ENCODE results near the gene KNSTRN.

KNSTRN gene

DNA sequence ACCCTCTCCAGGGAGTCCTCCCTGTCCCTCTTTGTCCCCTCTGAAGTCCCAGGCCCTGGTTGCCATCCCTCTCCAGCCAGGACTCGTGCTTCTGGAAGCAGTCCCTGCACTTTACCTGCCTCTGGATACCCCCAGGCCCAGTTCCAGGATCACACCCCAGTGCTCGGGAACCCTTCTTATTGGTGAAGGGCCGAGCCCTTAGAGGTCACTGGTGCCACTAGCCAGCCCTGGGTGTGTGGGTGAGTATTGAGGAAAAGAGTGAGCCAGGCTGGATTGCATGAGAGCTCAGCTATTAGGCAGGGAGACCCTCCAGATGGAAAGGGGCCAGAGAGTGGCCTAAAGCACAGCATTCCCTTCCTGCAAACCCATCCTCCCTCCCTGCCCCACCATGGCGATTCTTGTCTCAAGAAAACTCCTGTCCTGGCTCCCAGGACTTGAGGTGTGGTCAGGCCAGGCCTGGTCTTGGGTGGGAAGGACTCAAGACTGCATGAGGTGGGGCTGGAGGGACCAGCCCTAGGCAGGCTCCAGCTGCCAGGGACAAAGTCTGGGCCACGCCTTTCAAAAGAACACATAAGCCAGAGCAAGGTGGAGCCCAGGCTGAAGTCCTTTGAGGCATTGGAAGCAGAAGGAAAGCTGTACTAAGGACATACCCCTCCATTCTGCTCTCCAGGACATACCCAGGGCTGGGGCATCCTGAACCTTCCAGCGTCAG lies 36.5 kb upstream of the KNSTRN start:
- DNase-seq: no peak

DNA sequence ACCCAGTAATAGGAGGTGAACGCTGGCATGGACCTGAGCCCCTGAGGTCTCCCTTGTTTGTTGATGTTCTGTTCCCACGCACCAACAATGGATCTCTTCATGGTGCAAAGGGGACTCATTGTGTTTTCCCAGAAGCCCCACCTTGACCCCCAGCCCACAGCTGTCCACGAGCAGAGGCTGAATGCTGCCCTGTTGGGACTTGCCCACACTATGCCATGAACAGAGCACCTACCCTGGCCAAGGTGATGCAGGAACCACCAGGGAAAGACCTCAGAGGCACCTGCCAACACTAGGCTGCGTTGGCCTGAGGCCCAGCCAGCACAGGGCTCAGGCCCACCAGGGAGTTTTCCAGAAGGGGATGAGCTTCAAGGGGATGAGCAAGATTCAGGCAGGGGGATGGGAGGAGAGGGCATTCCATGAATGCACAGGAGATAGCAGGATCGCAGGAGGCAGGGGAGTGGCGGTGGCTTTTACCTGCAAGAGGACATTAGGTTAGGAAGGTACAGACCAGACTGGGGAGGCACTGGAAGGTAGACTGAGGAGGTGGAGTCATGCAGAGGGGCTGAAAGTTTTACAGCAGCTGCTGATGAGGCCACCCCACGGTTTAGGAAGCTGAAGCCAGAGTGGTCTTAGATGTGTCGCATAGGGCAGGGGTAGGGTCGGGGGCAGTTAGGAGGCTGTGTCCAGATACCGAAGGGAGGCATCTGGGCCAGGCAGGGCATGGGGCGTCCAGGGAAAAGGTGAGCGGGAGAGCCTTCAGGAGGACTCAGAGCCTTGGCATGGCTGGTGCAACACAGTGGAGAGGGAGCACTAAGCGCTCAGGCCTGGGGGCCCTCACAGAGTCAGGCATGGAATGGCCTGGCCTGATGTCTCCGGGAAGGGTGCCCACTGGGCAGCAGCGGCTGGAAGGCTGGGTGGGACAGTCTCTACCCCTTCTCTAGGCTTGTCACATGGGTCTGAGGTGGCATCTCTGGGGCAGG lies 35.7 kb upstream of the KNSTRN start:
- DNase-seq: no peak

DNA sequence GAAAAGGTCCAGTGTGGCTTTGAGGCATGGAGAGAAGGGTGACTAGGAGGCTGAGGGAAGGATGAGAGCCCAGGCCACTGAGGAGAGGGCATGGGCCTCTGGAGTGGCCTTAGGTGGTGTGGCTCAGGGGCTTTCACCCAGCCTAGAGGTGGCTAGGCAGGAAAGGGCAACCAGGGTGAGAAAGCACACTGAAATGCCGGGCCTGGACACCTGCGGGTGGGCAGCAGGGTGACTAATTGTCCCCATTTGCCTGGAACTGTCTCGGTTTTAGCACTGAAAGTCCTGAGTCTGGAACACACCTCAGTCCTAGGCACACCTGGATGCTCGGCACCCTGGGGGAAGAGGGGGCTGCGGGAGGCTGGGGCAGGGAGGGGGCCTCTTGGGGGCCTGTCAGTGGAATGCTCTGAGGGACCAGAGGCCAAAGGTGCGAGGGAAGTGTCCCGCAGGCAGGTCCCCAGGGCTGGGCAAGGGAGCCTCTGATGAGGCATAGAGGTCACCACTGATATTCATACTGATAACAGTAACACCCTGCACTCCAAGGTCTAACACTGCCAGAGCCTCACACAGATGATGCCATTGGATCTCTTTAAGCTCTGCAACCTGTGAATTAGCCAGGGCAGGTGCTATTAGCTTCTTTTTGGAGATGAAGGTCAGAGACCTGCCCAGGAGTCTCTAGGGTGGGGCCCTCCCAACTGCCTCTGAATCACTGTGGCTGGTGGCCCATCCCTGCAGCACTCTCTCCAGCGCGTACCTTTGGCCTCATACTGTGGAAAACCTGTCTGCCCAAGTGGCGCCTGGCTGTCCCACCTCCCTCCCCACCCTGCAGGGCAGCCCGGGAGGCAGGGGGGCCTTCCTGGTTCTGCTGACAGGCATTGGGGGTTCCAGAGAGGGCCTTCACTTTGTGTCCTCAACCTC lies 34.7 kb upstream of the KNSTRN start:
- no peak for DNase-seq

DNA sequence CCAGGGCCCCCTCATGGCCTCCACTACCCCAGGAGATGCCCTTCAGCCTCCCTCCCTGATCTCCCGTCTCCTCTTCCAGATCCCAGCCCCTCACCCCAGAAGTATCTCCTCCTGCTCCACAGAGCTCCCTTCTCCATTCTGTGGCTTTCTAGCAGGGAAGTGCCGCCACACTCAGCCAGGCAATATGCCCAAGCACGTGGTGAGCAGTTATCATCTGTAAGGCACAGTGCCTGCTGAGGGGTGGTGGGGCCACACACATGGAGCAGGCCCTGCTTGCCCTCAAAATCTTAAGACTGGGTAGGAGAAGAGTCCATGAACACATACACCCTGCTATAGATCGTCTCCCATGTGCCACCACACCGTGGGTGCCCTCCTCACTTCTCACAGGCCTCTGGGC lies 34.0 kb upstream of the KNSTRN start:
- DNase-seq: no peak

DNA sequence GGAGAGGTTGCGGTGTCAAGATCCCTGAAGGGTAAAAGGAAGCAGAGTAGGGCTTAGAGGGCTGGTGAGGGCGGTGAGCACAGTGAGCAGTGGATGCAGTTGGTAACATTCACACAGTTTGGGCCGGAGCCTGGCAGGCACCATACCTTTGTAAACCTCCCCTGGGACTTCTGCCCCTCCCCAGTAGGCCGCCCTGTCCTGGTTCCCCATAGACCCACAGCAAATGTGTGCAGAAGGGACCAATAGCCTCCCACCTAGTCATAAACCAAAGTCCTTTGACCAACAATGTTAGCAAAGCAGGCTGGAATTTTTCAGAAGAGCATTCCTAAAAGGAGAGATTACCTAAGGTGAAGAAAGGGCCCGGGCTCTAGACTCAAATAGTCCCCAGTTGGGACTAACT lies 33.4 kb upstream of the KNSTRN start:
- DNase-seq: no peak

DNA sequence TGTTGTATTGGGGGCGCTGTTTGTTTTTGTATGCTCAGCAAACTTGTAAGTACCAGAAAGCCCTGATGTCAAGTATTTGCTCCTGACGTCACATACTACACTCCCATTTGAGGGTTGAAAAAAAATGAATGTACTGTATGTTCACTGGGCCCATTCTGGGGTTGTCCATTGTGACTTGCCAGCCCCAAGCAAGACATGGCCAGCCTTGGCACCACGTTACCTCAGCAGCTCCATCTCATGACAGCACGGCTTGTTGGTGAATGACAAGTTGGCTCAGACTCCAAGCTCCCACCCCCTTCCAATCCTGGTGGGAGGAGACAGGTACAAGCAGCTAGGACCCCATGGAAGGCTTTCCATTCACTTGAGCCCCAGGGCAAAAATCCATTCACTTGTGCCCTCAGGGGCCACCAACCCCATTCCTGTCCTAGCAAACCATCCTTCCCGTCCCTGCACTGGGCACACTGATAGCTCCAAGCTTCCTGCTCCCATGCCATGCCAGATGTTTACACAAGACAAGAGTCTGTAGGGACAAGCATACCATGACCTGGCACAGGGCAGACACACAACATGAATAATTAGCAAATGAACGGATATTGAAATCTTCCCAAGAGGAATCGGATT lies 30.1 kb upstream of the KNSTRN start:
- no peak for DNase-seq

DNA sequence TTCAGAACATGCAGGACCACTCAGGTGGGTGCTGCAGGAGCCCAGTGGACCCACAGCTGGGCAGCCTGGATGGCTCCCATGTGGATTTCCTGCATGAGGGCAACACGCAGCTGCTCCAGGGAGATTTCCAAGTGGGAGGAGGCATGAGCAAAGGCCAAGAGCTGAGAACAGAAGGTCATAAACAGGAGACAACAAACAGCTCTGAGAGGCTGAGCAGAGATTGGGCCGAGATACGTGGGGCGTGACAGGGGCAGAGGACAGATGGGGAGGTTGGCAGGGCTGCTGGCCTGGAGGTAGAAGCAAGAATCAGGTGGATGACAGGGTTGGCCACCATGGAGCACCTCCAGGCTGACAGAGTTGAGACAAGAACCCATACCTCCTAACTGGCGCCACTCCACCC lies 28.8 kb upstream of the KNSTRN start:
- no peak for DNase-seq

DNA sequence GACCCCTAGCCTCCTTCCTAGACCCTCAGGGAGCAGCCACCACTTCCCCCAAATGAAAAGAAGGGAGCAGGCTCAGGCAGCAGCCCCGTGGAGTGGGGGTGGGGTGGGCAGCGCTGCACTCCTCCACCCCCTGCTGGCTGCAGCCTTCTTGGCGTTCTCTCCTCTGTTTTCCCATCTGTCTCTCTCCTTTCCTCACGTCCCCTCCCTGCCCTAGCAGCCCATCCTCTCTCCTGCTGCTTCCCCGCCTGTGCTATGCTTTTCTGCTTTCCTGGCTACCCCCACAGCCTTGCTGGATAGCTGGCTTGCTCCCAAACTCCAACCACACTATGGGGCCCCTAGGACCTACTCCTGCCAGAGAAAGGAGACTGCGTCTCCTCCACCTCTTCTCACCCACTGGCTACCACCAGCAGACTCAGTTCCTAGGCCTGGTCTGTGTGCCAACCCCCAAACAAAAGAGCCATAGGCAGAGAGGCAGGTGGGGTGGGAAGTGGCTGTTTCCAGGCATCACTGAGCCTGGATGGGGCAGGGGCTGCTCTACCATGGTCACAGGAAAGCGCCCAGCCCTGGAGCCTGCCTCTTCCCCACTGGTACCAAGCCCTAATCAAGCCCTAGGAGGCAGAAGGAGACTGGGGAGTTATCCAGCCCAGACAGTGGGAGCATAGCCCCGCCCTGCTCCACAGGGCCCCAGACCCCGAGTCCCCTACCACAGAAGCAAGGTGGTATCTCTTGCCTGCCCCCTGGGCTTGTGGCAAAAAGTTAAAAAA lies 27.9 kb upstream of the KNSTRN start:
- no peak for DNase-seq

DNA sequence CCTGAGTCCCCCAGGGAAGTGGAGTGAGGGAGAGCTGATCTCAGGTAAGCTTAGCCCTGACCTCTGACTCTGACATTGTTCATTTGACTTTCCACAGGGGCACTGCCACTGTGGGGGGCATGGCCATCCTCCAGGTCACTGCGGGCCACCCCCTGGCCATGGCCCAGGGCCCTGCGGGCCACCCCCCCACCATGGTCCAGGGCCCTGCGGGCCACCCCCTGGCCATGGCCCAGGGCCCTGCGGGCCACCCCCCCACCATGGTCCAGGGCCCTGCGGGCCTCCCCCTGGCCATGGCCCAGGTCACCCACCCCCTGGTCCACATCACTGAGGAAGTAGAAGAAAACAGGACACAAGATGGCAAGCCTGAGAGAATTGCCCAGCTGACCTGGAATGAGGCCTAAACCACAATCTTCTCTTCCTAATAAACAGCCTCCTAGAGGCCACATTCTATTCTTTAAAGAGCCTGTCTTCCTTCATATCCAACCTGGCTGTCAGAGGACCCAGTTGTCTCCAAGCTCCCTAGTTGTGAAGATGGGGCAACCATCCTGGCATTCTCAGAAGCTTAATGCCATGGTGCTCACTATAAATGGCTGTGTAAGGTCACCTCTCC lies 26.4 kb upstream of the KNSTRN start:
- no peak for DNase-seq

DNA sequence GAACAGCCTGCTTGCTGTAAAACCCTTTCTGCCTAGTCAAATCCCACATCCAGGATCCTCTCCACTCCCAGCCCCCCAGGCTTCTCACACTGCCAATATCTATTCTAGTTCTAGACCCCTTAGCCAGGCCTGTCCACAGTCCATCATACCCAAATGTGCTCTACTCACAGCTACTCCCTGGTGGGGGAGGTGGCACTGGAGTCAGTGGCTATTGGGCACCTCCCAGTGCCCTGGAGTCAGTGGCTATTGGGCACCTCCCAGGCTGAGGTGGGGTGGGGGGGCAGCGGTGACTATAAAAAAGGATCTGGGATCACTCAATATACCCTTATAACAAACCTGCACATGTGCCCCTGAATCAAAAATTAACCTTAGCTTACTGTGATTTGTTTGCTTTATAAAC lies 25.3 kb upstream of the KNSTRN start:
- no peak for DNase-seq

DNA sequence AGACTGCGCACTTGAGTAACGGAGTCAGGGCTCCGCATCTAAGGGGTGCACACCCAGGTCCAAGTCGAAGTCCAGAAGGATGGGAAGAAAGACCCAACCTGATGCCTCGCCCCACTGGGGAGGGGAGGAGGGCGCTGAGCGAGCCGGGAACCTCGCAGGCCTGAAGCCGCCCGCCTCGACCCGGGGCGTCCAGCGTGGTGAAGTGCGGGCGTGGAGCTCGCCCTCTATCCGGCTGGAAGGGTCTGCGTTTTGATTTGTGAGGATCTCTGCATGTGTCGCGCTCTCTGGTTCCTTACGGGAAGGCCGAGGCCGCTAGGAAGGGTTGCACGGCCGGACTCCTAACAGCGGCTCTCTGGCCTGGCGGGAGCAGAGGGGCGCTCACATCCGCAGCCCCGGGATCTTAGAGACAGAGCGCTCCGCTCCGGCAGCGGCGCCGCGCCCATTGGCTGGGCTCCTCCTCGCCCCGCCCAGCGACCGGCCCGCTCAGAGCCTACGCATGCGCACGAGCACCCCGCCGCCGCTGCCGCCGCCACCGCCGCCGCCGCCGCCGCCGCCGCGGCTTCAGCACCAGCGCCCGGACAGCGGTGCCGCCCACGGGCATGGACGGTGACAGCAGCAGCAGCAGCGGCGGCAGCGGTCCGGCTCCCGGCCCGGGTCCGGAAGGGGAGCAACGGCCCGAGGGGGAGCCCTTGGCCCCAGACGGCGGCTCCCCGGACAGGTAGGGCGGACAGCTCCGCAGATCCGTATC lies 24.6 kb upstream of the KNSTRN start, which contains the start of gene DISP2:
Gene DISP2, plus strand, starts transcription at position 497 of the 748 bp plus-strand sequence. Its CDS starts 103 bp downstream, at position 600.
- peak; percentile 88 for DNase-seq

DNA sequence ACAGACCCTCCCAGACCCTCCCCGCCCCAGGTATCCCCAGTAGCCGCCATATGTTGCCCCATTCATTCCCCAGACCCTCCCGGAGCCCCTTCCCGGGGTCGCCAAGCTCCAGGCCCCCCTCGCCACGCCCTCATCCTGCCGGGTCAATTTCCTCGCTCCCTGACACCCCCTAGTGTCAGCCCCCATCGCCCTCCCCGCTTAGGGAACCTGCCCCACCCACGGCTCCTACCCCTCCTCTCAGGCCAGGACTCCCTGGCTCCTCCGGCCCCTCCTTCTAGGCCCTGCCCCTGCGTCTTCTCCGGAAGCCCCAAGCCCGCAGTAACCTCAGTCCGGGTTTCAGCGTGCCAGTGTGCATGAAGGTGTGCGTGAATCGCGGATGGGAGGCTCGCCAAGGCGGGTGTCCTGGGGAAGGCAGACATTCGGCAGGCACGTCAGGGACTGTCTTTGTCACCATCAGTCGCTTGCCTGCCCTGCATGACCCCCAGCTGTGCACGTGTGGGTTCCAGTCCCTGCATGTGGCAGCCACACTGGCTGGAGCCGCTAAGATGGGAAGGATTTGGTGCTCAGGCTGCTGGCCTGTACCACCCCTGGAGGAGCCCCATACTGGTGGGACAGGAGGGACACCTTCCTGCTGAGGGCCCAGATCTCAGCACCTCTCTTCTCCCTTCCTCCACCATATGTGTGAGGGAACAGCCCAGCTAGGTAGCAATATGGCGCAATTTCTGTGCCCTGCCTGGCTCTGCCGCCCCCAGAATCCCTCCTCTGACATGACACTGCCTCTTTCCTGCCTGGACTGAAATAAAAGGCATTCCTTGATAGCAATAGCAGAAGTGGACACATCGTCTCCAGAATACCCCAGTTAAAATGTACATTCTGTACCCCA lies 23.8 kb upstream of the KNSTRN start:
- DNase-seq: no peak

DNA sequence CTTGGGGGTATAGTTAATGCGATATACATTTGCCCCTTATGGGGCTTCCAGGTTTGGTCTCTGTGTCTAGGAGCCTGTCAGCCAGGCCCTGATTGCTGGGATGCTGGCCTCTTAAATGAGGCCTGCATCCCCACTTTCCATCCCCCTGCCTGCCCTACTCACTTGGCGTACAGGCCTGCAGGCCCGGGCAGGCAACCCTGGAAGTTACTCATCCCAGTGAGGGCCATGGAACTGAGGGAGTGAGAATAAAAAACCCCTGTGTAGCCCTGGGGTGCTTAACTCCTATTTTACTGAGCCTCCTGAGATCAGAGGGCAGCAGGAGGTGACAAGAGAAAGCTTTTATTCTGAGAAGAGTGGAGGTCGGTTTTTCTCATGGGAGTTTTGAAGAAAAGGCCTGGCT lies 22.5 kb upstream of the KNSTRN start:
- no peak for DNase-seq

DNA sequence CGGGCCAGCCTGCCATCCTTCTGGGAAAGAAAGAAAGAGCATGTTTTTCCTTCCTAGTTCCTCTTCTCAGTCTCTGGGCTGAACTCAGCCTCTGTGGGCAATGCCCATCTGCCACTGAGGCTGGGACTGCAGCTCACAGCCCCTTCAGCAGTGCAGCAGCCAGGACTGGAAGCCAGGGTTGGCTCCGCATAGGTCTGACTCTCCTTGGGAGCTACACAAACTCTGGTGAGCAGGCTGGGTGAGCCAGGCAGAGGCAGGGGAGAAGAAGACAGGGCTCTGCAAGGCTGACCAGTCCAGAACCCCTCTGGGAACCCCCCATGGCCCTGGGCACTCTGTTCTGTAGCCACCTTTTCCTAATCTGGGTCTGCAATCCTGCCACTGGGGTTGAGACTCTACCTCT lies 20.9 kb upstream of the KNSTRN start:
- no peak for DNase-seq

DNA sequence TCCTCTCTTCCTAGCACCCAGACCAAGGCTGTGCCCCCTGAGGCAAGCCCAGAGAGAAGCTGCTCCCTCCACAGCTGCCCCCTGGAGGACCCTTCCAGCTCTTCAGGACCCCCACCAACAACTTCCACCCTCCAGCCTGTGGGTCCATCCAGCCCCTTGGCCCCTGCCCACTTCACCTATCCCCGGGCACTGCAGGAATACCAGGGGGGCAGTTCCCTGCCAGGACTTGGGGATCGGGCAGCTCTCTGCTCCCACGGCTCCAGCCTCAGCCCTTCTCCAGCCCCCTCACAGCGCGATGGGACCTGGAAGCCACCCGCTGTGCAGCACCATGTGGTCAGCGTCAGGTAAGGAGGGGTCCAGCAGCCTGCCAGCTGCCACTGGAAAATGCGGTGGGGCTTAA lies 18.9 kb upstream of the KNSTRN start:
- no peak for DNase-seq

DNA sequence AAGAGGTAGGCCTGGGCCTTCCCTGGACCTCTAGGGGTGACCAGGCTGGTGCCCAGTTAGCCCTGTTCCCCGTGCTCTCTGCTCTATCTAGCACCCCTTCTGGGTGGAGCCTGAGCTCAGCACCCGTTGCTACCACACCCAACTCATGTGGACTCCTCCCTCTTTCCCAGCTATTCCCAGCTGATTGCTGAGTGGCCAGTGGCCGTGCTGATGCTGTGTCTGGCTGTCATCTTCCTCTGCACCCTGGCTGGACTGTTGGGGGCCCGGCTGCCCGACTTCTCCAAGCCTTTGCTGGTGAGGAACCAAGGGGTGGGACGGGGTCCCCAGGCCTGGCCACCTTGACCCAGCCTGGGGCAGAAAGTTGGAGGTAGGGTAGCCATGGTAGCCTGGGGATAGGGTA lies 18.3 kb upstream of the KNSTRN start:
- no peak for DNase-seq

DNA sequence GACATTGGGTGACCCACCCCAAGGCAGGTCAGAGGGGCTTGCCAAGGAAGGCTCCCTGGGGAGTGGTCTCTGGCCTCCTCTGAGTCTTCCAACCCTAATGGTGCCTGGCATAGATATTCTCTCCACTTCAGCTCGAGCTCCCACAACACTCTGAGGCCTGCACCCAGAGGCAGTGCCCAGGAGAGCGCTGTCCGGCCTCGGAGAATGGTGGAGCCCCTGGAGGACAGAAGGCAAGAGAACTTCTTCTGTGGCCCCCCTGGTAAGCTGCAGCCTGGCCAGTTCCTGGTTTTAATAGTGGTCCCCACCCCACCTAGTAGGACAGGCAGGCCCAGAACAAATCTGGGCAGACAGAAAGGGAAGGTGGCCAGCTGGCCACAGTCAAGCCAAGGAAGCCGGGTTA lies 17.5 kb upstream of the KNSTRN start:
- DNase-seq: no peak

DNA sequence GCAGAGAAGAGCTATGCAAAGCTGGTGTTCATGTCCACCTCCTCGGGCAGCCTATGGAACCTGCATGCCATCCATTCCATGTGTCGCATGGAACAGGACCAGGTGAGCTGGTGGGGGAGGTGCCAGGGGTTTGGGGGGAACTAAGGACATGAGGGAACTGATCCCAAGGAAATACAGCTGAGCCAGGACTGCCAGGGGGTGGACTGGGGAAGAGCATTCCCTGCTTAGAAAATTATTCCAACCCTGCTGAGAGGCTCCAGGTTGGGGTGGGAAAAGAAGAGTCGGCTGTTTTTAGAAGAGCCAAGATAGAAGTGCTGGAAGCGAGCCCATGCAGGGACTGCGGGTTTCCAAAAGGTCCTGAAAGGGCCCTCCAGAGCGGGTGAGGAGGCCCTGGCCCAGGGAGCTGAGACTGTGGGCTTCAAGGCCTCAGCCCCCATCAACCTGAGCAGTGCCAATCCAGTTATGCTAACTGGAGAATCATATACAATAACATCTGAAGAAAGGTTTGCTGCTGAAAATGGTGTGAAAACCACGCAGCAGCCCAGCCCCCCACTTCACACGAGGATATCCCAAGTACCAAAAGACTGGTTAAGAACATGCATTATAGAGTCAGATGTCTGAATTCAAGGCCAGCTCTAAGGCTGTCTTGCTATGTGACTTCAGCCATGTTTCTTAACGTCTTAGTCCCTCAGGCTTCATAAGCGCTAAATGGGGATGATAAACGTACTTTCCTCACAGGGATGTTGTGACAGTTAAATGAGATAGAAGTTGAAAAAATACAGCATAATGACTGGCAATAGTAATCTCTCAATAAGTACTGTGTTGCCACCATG lies 16.7 kb upstream of the KNSTRN start:
- no peak for DNase-seq

All from activated effector memory CD4-positive, alpha-beta T cell treated with Interleukin-2 at 50 U/mL for 16 hours (primary cell).